Panc1 (cell line): ENCODE data around the gene AHI1.

Experiments used
- POLR2AphosphoS5 ChIP-seq: IDR thresholded peaks from 2 replicates; pipeline ENCODE4 v1.6.1; 2012; ENCODE audit warnings: mild to moderate bottlenecking, low read depth, low read length, moderate library complexity
- SIN3A ChIP-seq: IDR thresholded peaks from 2 replicates; pipeline ENCODE4 v1.6.1; 2012; ENCODE audit warnings: low read depth, mild to moderate bottlenecking, low read length, moderate library complexity, borderline replicate concordance; ENCODE audit not compliant: insufficient read depth
- TF ChIP-seq, protein P1 (sequence below): fragments of 450-650 bp; IDR thresholded peaks from 2 replicates; pipeline ENCODE4 v1.5.1; 2017; ENCODE audit warnings: mild to moderate bottlenecking
- TF ChIP-seq, protein P2 (sequence below), 2 experiments: IDR thresholded peaks; 2 replicates each; pipeline ENCODE4 v1.6.1; 2011 to 2012; ENCODE audit warnings: low read depth in 2 of 2, control low read depth in 1 of 2, low read length in 1 of 2, mild to moderate bottlenecking in 1 of 2, moderate library complexity in 1 of 2; ENCODE audit not compliant: insufficient read depth in 1 of 2

DNA sequence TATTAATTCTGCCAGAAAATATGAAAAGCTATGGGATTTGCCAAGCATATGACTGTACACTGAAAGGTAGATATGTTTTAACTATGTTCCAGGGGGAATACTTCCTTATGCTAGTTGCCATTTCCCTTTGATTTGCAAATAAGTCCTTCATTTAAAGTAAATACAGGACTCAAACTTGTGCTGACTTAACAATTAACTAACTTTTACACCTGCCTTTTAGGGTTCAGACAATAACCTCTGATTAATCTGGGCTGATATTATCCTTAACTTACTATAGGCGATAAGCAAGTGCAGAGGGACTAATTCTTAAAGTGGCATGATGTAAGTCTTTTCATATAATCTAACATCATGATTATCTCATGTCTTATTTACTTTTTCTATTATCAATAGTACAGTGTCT, 143.1 kb downstream of the AHI1 start:
- TF ChIP-seq, protein P1, sequence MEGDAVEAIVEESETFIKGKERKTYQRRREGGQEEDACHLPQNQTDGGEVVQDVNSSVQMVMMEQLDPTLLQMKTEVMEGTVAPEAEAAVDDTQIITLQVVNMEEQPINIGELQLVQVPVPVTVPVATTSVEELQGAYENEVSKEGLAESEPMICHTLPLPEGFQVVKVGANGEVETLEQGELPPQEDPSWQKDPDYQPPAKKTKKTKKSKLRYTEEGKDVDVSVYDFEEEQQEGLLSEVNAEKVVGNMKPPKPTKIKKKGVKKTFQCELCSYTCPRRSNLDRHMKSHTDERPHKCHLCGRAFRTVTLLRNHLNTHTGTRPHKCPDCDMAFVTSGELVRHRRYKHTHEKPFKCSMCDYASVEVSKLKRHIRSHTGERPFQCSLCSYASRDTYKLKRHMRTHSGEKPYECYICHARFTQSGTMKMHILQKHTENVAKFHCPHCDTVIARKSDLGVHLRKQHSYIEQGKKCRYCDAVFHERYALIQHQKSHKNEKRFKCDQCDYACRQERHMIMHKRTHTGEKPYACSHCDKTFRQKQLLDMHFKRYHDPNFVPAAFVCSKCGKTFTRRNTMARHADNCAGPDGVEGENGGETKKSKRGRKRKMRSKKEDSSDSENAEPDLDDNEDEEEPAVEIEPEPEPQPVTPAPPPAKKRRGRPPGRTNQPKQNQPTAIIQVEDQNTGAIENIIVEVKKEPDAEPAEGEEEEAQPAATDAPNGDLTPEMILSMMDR: no peak
- no peak for TF ChIP-seq POLR2AphosphoS5
- no peak for TF ChIP-seq SIN3A
- TF ChIP-seq, protein P2, sequence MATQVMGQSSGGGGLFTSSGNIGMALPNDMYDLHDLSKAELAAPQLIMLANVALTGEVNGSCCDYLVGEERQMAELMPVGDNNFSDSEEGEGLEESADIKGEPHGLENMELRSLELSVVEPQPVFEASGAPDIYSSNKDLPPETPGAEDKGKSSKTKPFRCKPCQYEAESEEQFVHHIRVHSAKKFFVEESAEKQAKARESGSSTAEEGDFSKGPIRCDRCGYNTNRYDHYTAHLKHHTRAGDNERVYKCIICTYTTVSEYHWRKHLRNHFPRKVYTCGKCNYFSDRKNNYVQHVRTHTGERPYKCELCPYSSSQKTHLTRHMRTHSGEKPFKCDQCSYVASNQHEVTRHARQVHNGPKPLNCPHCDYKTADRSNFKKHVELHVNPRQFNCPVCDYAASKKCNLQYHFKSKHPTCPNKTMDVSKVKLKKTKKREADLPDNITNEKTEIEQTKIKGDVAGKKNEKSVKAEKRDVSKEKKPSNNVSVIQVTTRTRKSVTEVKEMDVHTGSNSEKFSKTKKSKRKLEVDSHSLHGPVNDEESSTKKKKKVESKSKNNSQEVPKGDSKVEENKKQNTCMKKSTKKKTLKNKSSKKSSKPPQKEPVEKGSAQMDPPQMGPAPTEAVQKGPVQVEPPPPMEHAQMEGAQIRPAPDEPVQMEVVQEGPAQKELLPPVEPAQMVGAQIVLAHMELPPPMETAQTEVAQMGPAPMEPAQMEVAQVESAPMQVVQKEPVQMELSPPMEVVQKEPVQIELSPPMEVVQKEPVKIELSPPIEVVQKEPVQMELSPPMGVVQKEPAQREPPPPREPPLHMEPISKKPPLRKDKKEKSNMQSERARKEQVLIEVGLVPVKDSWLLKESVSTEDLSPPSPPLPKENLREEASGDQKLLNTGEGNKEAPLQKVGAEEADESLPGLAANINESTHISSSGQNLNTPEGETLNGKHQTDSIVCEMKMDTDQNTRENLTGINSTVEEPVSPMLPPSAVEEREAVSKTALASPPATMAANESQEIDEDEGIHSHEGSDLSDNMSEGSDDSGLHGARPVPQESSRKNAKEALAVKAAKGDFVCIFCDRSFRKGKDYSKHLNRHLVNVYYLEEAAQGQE (IDR thresholded peaks at IDR 0.05; ENCODE audit: insufficient read depth in 1 of 2, low read depth in 2 of 2, low read length in 1 of 2): no peak
